Endodermal cell (in vitro differentiated cells): ENCODE measurements around the gene ITM2B. TPM values are rescaled to one million over a fixed set of nuclear protein-coding genes. Genes with fewer than 3 reads are reported as not detected.
A peak's percentile ranks its signal among the peaks of the same experiment; 100 is the strongest.

Experiments used
- DNase-seq: peaks from one replicate; pipeline ENCODE4 v3.0.0-alpha.2; 2017
- H3K27ac ChIP-seq: 2 replicates; pipeline ENCODE4 v1.5.1; 2013; ENCODE audit warnings: mild to moderate bottlenecking, low read depth, low read length, moderate library complexity
- H3K27me3 ChIP-seq: 2 replicates; pipeline ENCODE4 v1.6.1; 2013; ENCODE audit warnings: mild to moderate bottlenecking, low read length, moderate library complexity; ENCODE audit not compliant: insufficient read depth, control insufficient read depth, poor library complexity, severe bottlenecking
- H3K36me3 ChIP-seq: 2 replicates; pipeline ENCODE4 v1.7.0; 2013; ENCODE audit warnings: mild to moderate bottlenecking, low read length, moderate library complexity; ENCODE audit not compliant: control insufficient read depth, insufficient read depth
- H3K4me1 ChIP-seq: one replicate; pipeline ENCODE4 v1.7.0; 2013; ENCODE audit warnings: low read length; ENCODE audit not compliant: control insufficient read depth, insufficient read depth
- H3K4me3 ChIP-seq: 2 replicates; pipeline ENCODE4 v1.5.1; 2013; ENCODE audit warnings: mild to moderate bottlenecking, low read length, moderate library complexity
- H3K9ac ChIP-seq: 2 replicates; pipeline ENCODE4 v1.6.1; 2013; ENCODE audit warnings: mild to moderate bottlenecking, low read length, moderate library complexity; ENCODE audit not compliant: poor library complexity, severe bottlenecking; ENCODE audit errors: extremely low read depth
- H3K9me3 ChIP-seq: 2 replicates; pipeline ENCODE4 v1.6.1; 2013; ENCODE audit warnings: mild to moderate bottlenecking, low read length, moderate library complexity; ENCODE audit not compliant: control insufficient read depth
- H3K27ac Mint-ChIP-seq: 2 replicates; pipeline ENCODE4 v1.8.0; 2020; ENCODE audit warnings: mixed read lengths
- H3K27me3 Mint-ChIP-seq: 2 replicates; pipeline ENCODE4 v1.8.0; 2021; ENCODE audit warnings: mild to moderate bottlenecking, mixed read lengths; ENCODE audit not compliant: insufficient read depth
- H3K36me3 Mint-ChIP-seq: 2 replicates; pipeline ENCODE4 v1.8.0; 2020; ENCODE audit warnings: low read depth, mixed read lengths
- H3K4me1 Mint-ChIP-seq: 2 replicates; pipeline ENCODE4 v1.8.0; 2020; ENCODE audit warnings: mixed read lengths
- H3K4me3 Mint-ChIP-seq: 2 replicates; pipeline ENCODE4 v1.8.0; 2020; ENCODE audit warnings: mild to moderate bottlenecking, moderate library complexity, mixed read lengths
- H3K9me3 Mint-ChIP-seq: 2 replicates; pipeline ENCODE4 v1.8.0; 2020; ENCODE audit warnings: mild to moderate bottlenecking, mixed read lengths
- CTCF ChIP-seq: fragments of 200-600 bp; sonication (generic); conservative IDR thresholded peaks from 2 replicates; pipeline ENCODE4 v1.5.0; 2021; ENCODE audit warnings: antibody characterized with exemption, mild to moderate bottlenecking
- WGBS, 2 experiments: methylation state at CpG; one replicate each; pipeline versions ENCODE4 v1.1.5 to v1.1.7; 2013; ENCODE audit warnings: missing lambda C conversion rate in 2 of 2, mixed read lengths in 1 of 2; ENCODE audit not compliant: insufficient coverage in 1 of 2, insufficient read length in 1 of 2; 5-methylcytosine and 5-hydroxymethylcytosine counted together
- total RNA-seq, 2 donors: library from RNA; stranded (reverse); fragmentation: NEBNext Ultra II Directional in 1 of 2; extraction: Animal tissue kit (Norgen Biotek cat#: 25700) in 1 of 2; gene quantifications; 2 replicates in 1 of 2; 3 replicates in 1 of 2; pipeline ENCODE4 v1.2.1, GENCODE V29; 2021

The ITM2B gene
- total RNA-seq, 2 donors from 2014 or later: 158 to 170 TPM

GRCh38 chr13:48302871-48303358, 69.9 kb downstream of the ITM2B start:
- H3K36me3 ChIP-seq: no peaks in the 10 kb centered on the region
- Mint-ChIP-seq H3K36me3 (peaks cover under 1% of the 10 kb centered on the region), H3K4me1 (peaks cover 19% of the 10 kb centered on the region), H3K9me3 (no peaks in the 10 kb centered on the region), H3K27ac (peak overlapping the region; percentile 94), H3K4me3 (peak overlapping the region; percentile 89), H3K27me3 (peaks cover 1% of the 10 kb centered on the region)
- no peaks in the 10 kb centered on the region for H3K27me3 ChIP-seq
- no peaks in the 10 kb centered on the region for H3K4me1 ChIP-seq
- H3K9me3 ChIP-seq: no peaks in the 10 kb centered on the region
- no peak for TF ChIP-seq CTCF
- peak overlapping the region; percentile 81 for H3K9ac ChIP-seq
- WGBS, 2 experiments: 26 to 38% methylated on average over 8 to 12 of the region's 12 CpGs
- no peak for DNase-seq
- peak overlapping the region; percentile 94 for H3K27ac ChIP-seq
- H3K4me3 ChIP-seq: peak overlapping the region; percentile 96

GRCh38 chr13:48303359-48304142, 70.5 kb downstream of the ITM2B start, which contains the start of gene RB1:
Gene RB1 (plus strand): TSS chr13:48303751. CDS start chr13:48303913, 162 bp downstream.
- H3K4me3 Mint-ChIP-seq: peak within 1 kb of the TSS; percentile 89
- peaks cover 2% of the 10 kb centered on the region for H3K36me3 Mint-ChIP-seq
- DNase-seq: peak; percentile 89
- no peaks in the 10 kb centered on the region for H3K9me3 ChIP-seq
- TF ChIP-seq CTCF: no peak
- H3K27me3 Mint-ChIP-seq: peaks cover 1% of the 10 kb centered on the region
- H3K27me3 ChIP-seq: no peaks in the 10 kb centered on the region
- no peaks in the 10 kb centered on the region for H3K4me1 ChIP-seq
- H3K9me3 Mint-ChIP-seq: no peaks in the 10 kb centered on the region
- H3K27ac Mint-ChIP-seq: peak within 1 kb of the TSS; percentile 94
- 0 to 5% methylated on average over 8 to 96 of the region's 96 CpGs for WGBS, 2 experiments
- H3K4me1 Mint-ChIP-seq: peaks cover 19% of the 10 kb centered on the region
- H3K4me3 ChIP-seq: peak within 1 kb of the TSS; percentile 96
- H3K9ac ChIP-seq: peak within 1 kb of the TSS; percentile 81
- H3K36me3 ChIP-seq: no peaks in the 10 kb centered on the region
- peak within 1 kb of the TSS; percentile 94 for H3K27ac ChIP-seq

GRCh38 chr13:48304143-48304876, 71.3 kb downstream of the ITM2B start:
- H3K4me3 ChIP-seq: peak overlapping the region; percentile 96
- DNase-seq: no peak
- Mint-ChIP-seq H3K4me1 (peaks cover 19% of the 10 kb centered on the region), H3K4me3 (peak overlapping the region; percentile 89), H3K9me3 (no peaks in the 10 kb centered on the region), H3K27me3 (peaks cover 1% of the 10 kb centered on the region), H3K27ac (peak overlapping the region; percentile 84), H3K36me3 (peaks cover 2% of the 10 kb centered on the region)
- H3K4me1 ChIP-seq: no peaks in the 10 kb centered on the region
- no peaks in the 10 kb centered on the region for H3K36me3 ChIP-seq
- TF ChIP-seq CTCF: no peak
- peak overlapping the region; percentile 94 for H3K27ac ChIP-seq
- peak overlapping the region; percentile 81 for H3K9ac ChIP-seq
- no peaks in the 10 kb centered on the region for H3K9me3 ChIP-seq
- no peaks in the 10 kb centered on the region for H3K27me3 ChIP-seq
- 11% methylated on average over 28 to 36 of the region's 36 CpGs for WGBS, 2 experiments
